ENCODE data around the gene SLMAP. TPM values are rescaled to one million over a fixed set of nuclear protein-coding genes. Genes with fewer than 3 reads are reported as not detected.

Gene SLMAP
- total and polyA plus RNA-seq, 7 donors = 28.2 to 745 (median 300) TPM

DNA sequence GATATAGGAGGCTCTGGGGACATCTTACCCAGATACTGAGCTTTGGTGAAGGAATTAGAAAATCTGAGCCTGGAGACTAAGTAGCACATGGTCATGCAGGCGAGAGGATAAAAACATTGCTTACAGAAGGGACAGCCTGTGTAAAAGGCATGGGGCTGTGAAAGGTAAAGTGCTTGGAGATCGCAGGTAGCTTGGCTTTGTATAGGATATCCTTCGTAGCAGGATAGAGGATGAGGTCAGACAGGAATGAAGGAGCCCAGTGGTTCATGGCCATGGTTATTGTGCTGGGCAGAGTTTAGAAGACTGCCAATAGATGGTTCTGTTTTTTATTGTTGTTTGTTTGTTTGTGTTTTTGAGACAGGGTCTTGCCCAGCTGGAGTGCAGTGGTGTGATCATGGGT is 82.5 kb downstream of the SLMAP start:
- Histone ChIP-seq H3K9me3 (no peaks in the 10 kb centered on the region), H3K4me1 (peaks cover 0 to 13% (median 2%) of the 10 kb centered on the region in 4 donors), H3K4me3 (no peak overlapping the region), H3K36me3 (no peaks in the 10 kb centered on the region), H3K27me3 (no peaks in the 10 kb centered on the region), H3K27ac (no peak overlapping the region)
- intact Hi-C loops (cut with DNase I) = no loop called here
- no peak for DNase-seq
- no peak for TF ChIP-seq POLR2A (IDR thresholded peaks at IDR 0.05)
- no peak for TF ChIP-seq EP300 (IDR thresholded peaks at IDR 0.05)
- TF ChIP-seq POLR2AphosphoS5 (IDR thresholded peaks at IDR 0.05) = no peak
- TF ChIP-seq, protein P1, sequence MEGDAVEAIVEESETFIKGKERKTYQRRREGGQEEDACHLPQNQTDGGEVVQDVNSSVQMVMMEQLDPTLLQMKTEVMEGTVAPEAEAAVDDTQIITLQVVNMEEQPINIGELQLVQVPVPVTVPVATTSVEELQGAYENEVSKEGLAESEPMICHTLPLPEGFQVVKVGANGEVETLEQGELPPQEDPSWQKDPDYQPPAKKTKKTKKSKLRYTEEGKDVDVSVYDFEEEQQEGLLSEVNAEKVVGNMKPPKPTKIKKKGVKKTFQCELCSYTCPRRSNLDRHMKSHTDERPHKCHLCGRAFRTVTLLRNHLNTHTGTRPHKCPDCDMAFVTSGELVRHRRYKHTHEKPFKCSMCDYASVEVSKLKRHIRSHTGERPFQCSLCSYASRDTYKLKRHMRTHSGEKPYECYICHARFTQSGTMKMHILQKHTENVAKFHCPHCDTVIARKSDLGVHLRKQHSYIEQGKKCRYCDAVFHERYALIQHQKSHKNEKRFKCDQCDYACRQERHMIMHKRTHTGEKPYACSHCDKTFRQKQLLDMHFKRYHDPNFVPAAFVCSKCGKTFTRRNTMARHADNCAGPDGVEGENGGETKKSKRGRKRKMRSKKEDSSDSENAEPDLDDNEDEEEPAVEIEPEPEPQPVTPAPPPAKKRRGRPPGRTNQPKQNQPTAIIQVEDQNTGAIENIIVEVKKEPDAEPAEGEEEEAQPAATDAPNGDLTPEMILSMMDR (IDR thresholded peaks at IDR 0.05) = no peak
- WGBS, 2 donors = 97 to 98% methylated on average over 3 of the region's 3 CpGs

DNA sequence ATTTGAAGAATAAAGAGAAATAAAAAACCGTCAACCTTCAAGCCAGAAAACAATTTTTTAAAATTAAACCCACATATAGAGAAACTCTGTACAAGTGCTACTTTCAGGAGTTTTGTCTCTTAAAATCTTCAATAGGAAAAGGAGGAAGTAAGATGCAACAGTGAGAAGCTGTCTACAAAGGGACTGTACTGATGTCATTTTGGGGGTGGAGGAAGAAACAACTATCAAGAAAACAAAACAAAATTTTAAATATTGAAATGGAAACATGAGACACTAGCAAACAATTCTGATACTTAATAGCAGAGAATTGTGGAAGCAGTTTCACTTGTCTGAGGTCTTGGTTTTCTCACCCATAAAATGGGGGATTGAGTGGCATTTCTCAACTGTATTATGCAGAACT is 84.4 kb downstream of the SLMAP start:
- Histone ChIP-seq H3K27ac (no peak overlapping the region), H3K36me3 (no peaks in the 10 kb centered on the region), H3K4me3 (no peak overlapping the region), H3K4me1 (peaks cover 0 to 13% (median 2%) of the 10 kb centered on the region in 4 donors), H3K27me3 (no peaks in the 10 kb centered on the region), H3K9me3 (no peaks in the 10 kb centered on the region)
- 91 to 93% methylated on average over 1 of the region's 1 CpG for WGBS, 2 donors
- TF ChIP-seq, protein P1 (IDR thresholded peaks at IDR 0.05) = no peak
- TF ChIP-seq POLR2AphosphoS5 (IDR thresholded peaks at IDR 0.05) = no peak
- TF ChIP-seq EP300 (IDR thresholded peaks at IDR 0.05) = no peak
- no peak for TF ChIP-seq POLR2A (IDR thresholded peaks at IDR 0.05)
- DNase-seq = no peak
- intact Hi-C loops (cut with DNase I) = no loop called here

DNA sequence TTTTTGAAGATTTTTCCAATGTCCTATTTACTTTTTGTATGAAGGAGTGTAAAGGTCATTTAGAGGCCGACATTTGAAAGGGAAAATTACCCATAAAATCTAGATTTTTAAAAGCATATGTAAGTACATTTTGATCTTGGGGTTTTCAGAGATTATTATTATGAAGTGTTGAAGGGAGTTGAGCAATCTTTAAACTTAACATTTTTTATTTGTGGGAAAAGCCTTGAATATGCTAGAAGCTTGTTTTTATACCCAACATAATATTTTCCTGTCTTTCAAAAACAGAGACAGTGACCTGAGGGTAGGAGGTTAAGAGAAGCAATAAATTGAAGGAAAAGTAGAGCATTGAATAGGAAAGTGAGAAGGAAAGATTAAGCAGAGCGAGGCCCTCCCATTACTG is 85.7 kb downstream of the SLMAP start:
- Histone ChIP-seq H3K4me3 (no peak overlapping the region), H3K27ac (peak overlapping the region in 1 of 4 donors; percentile 12), H3K4me1 (peaks cover 0 to 13% (median 2%) of the 10 kb centered on the region in 4 donors), H3K36me3 (no peaks in the 10 kb centered on the region), H3K9me3 (no peaks in the 10 kb centered on the region), H3K27me3 (no peaks in the 10 kb centered on the region)
- DNase-seq = no peak
- 55 to 69% methylated on average over 2 of the region's 2 CpGs for WGBS, 2 donors
- TF ChIP-seq POLR2AphosphoS5 (IDR thresholded peaks at IDR 0.05) (no peak), POLR2A (IDR thresholded peaks at IDR 0.05) (no peak), EP300 (IDR thresholded peaks at IDR 0.05) (no peak)
- TF ChIP-seq, protein P1 (IDR thresholded peaks at IDR 0.05) = no peak
- intact Hi-C loops (cut with DNase I) = no loop called here

DNA sequence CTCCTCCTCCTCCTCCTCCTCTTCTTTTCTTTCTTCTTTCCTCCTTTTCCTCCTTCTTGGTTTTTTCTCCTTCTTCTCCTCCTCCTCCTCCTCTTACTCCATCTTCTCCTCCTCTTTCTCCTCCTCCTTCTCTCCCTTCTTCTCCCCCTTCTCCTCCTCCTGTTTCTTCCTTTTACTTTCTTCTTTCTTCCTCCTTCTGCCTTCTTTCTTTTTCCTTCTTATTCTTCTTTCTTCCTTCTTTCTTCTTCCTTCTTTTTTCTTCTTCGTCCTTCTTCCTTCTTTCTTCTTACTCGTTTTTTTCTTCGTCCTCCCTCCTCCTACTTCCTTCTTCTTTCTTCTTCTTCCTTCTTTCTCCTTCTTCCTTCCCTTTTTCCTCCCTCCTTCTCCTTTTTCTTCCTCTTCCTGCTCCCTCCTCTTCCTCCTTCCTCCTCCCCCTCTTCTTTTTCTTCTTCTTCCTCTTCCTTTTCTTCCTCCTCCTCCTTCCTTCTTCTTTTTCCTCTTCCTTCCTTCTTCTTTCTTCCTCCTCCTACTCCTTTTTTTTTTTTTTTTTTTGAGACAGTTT is 92.1 kb downstream of the SLMAP start:
- 76 to 85% methylated on average over 3 of the region's 3 CpGs for WGBS, 2 donors
- H3K4me3 ChIP-seq = no peak overlapping the region
- TF ChIP-seq POLR2A (IDR thresholded peaks at IDR 0.05) (no peak), POLR2AphosphoS5 (IDR thresholded peaks at IDR 0.05) (no peak), EP300 (IDR thresholded peaks at IDR 0.05) (no peak)
- TF ChIP-seq, protein P1 (IDR thresholded peaks at IDR 0.05) = no peak
- intact Hi-C loops (cut with DNase I) = no loop called here
- no peak overlapping the region for H3K27ac ChIP-seq
- no peak for DNase-seq
- H3K27me3 ChIP-seq = no peaks in the 10 kb centered on the region
- peaks cover 0 to 8% (median 0%) of the 10 kb centered on the region in 4 donors for H3K36me3 ChIP-seq
- peaks cover 0 to 7% (median 3%) of the 10 kb centered on the region in 4 donors for H3K4me1 ChIP-seq
- no peaks in the 10 kb centered on the region for H3K9me3 ChIP-seq

DNA sequence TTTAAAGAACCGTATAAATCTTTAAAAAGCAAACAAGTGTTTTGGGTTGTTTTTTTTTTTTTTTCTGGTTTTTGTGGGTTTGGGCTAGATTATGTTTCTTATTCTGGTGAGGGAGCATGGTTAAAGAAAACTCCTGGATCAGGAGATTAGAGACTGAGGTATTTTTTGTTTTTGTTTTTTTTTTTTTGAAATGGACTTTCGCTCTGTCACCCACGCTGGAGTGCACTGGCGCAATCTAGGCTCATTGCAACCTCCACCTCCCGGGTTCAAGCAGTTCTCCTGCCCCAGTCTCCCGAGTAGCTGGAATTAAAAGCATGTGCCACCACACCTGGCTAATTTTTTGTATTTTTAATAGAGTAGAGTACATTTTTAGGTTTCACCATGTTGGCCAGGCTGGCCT is 95.2 kb downstream of the SLMAP start:
- TF ChIP-seq POLR2AphosphoS5 (IDR thresholded peaks at IDR 0.05) = no peak
- no peak for TF ChIP-seq POLR2A (IDR thresholded peaks at IDR 0.05)
- TF ChIP-seq EP300 (IDR thresholded peaks at IDR 0.05) = no peak
- TF ChIP-seq, protein P1 (IDR thresholded peaks at IDR 0.05) = no peak
- H3K9me3 ChIP-seq = no peaks in the 10 kb centered on the region
- H3K27ac ChIP-seq = no peak overlapping the region
- intact Hi-C loops (cut with DNase I) = loop anchor here (10.0 kb wide), 1 partner anchor 457 kb away; no protein-coding TSS in a partner anchor
- no peak for DNase-seq
- H3K4me3 ChIP-seq = no peak overlapping the region
- 96 to 98% methylated on average over 6 of the region's 6 CpGs for WGBS, 2 donors
- peaks cover 0 to 7% (median 3%) of the 10 kb centered on the region in 4 donors for H3K4me1 ChIP-seq
- H3K27me3 ChIP-seq = no peaks in the 10 kb centered on the region
- peaks cover 0 to 8% (median 0%) of the 10 kb centered on the region in 4 donors for H3K36me3 ChIP-seq

Measured in sigmoid colon (tissue), 7 donors.